Activated naive CD8-positive, alpha-beta T cell treated with anti-CD3 and anti-CD28 coated beads, Interleukin-2, amount 50 U/mL, for 16 hours (primary cell): Measurements from ENCODE around the gene TEX28.
"Not testable (repeated sequence)": the region's sequence is repeated elsewhere in the genome, so short reads cannot be mapped to it uniquely, and the experiment has no call there.

Experiments
- DNase-seq: peaks from one replicate; pipeline ENCODE4 v3.0.0-alpha.2; 2020; ENCODE audit warnings: low read depth, low spot score

TEX28 gene, protein sequence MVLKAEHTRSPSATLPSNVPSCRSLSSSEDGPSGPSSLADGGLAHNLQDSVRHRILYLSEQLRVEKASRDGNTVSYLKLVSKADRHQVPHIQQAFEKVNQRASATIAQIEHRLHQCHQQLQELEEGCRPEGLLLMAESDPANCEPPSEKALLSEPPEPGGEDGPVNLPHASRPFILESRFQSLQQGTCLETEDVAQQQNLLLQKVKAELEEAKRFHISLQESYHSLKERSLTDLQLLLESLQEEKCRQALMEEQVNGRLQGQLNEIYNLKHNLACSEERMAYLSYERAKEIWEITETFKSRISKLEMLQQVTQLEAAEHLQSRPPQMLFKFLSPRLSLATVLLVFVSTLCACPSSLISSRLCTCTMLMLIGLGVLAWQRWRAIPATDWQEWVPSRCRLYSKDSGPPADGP

DNA sequence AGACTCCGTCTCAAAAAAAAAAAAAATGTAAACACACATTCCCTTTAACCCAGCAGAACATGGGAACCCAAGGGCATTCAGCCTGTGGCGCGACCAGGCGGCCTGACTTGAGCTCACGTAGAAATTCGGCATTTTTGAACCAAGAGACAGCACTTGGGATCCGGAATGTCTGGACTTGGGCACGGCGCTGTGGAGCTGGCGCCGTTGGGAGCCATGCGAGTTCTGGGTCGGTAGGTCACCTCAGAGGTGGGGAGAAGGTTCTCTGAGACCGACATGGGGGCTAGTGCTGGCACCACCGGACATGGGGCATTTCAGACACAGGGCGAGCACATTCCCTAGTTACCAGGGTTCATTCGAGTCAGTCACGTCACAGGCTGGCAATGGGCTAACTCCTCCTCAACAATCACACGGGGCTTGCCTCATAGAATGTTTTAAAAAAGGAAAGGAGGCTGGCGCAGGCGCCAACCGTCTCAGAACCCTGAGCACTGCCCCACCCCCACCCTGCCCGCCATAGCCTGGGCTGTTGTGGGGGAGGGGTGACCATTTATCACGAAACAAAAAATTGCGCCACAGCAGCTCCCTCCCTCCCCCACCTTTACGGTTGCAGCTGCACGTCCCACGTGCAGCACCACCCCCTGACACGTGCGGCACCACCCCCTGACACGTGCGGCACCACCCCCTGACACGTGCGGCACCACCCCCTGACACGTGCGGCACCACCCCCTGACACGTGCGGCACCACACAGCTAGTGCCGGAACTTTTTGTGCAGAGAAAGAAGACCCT, at the start of gene TEX28:
Gene TEX28, minus strand, starts transcription at position 334 of the 784 bp plus-strand sequence. CDS start 3,007 bp downstream, outside the sequence.
- no peak for DNase-seq

DNA sequence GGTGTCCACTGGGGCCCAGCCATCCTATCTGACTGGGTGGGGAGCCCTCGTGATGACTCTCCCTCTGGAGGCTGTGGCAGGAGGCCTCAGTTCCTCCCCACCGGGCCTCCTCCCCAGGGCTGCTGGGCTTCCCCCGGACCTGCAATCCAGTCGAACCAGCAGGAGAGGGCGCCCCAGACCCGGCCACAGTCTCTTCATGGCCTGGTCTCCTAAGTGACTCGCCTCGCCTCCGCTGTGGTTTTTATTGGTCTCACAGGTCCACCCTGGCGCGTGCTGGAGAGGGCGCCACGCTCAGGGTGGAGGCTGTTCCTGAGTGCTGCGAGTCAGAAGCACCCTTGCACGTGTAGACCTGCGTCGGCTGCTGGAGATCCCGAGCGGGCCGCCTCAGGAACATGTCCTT, 48.7 kb upstream of the TEX28 start:
- not testable (repeated sequence) for DNase-seq

DNA sequence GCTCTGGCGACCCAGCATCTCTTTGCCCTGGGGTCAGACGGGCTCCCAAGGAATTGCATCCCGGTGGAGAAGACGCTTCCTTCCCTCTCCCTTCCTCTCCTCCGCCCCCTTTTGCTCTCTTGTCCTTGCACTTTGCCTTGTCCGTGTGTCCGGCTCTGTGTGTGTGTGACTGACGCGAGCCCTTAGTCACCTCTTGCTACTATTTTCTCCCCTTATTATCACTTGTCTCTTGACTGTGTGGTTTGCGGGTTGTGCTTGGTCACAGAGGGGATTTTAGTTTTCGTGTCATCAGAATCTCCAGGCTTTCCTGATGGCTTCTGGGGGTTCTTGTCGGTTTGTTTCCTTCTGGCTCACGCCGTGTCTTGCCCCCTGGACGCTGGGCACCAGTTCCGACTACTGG, 48.1 kb upstream of the TEX28 start:
- not testable (repeated sequence) for DNase-seq

DNA sequence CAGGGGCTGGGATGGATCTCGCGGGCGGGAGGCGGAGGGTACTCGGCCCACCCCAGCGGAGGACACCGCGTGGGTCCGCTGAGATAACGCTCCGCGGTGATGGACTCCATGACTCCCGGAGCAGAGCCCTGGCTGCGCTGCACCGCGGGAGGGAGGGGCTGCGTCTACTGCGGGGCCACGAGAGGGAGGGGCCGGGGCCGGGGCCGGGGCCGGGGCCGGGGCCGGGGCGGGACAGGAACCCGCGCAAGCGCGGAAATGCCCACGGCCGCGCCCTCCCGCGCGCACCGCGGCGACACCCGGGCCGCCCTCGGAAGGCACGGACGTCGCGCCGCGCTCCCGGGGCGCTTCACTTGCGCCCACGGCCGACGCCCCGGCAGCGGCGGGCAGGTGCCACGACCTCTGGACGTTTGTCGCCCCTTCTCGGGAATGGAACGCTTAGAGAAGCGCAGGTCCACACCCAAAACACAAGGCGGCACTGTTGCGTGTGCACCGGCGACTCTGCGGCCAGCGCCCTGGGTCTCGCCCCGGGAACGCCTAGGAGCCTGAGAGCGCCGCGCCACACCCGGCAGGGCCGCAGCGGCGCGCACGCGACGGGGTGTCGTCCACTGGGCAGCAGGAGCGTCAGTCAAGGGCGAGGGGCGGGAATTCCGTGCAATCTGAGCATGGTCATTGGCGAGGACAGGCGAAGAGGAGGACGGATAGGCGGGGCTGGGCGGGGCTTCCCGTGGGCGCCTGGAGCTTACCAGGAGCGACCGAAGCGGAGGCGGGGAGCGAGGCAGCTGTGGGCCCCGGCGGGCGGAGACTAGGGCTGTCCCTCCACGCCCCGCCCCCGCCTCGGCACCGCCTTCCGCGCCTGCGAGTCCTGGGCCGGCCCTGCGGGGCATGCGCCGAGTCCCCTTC, 46.7 kb upstream of the TEX28 start:
- not testable (repeated sequence) for DNase-seq

DNA sequence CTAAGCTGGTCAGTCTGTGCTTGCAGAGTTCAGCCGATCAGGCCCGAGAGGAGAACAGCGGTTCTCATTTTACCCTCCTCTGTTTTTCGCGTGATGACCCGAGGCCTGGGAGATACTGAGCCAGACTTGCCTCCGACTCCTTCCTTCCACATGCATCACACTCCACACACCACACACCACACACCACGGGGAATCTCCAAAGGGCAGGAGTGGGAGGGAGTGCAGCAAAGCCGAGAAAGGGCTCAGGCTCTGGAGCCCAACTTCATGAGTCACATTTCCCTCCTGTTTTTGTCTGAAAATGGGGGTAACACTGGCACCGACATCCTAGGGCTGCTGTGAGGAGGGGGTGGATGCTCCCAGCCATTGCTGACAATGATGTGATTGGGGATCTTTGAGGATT, 39.6 kb upstream of the TEX28 start:
- DNase-seq: no peak

DNA sequence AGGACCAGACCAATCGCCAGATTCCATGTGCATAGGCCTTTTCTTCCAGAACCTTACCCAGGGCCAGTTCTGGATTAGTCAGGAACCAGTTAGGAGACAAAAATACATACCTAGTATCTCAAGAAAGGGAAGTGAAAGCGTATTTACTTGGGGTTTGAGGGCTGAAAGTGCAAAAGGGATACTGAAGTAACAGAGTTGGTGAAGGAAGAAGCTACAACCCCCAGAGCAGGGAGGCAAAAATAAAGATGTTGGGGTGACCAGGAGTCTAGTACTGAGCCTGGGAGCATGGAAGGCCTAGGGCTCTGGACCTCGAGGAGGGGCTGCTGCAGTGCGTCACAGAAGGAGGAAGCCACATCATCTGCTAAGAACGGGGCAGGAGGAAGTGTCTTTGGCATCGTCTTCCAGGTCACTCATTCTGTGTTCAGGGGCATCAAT, 38.9 kb upstream of the TEX28 start:
- no peak for DNase-seq

DNA sequence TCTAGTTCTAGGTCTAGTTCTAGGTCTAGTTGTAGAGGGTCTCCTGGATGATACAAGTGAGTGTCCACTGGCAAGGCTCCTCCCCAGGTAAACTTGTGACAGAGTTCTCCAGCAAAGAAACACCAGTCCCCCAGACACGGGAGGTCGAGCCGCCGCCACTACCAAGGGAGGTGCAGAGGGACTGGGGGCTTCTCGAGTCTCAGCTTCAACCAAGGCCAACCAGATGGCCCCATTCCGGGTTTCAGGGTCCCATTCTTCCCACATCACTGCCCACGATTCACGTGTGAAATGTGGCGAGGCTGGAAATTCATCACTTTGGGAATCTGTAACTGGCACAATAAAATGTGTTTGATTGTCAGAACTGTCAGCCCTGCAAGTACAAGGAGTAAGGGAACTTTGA, 38.2 kb upstream of the TEX28 start:
- no peak for DNase-seq

DNA sequence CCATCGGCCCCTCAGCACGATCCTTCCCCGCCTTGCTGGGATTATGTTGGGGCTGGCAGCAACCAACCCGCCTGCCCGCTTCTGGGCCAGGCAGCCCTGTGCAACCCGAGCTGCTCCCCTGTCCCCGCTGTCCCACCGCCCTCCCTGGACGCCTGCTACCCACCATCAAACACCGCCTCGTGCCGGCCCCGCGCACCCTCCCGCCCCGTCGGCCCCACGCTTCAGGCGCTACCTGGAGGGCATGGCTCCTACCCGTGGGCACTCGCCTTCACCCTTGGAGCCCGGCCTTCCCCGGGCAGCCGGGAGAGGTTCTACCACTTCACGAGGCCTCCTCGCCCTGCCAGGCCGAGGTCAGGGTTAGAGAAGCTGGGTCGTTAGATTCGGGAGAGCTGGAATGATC, 37.6 kb upstream of the TEX28 start:
- DNase-seq: no peak

DNA sequence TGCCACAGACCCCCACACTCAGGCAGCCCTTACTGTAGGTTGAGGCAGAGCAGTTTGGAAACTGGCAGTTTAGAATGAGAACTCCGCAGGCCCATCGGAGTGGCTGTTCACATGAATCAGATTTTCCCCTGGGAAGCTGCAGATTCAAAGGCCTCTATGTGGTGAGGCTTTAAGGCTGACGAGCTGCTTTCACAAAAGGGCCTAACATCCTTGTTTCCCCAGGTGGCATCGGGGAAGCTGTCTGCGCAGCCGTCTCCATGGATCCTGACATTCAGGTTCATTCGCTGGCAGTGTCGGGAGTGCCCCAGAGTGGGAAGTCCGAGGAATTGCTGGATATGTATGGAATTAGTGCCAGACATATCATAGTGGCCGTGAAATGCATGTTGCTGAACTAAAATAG, 34.4 kb upstream of the TEX28 start:
- no peak for DNase-seq

DNA sequence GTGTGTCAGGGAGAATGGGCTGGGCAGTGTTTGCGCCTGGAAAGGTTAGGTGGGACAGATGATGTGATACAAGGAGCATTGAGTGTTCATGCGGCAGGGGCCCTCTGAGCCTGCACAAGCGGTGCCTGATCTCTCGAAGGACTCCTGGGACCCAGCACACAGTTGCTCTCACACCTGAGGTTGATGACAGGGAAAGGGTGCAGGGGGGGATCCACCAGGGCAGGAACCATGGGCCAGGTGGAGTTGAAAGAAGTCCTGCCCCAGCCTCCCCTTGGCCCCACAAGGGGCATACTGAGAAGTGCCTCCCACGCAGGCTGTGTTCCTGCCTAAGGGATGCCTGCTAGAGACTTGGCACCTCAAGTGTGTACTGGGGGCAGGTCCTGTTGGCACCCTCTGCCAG, 33.7 kb upstream of the TEX28 start:
- DNase-seq: no peak

DNA sequence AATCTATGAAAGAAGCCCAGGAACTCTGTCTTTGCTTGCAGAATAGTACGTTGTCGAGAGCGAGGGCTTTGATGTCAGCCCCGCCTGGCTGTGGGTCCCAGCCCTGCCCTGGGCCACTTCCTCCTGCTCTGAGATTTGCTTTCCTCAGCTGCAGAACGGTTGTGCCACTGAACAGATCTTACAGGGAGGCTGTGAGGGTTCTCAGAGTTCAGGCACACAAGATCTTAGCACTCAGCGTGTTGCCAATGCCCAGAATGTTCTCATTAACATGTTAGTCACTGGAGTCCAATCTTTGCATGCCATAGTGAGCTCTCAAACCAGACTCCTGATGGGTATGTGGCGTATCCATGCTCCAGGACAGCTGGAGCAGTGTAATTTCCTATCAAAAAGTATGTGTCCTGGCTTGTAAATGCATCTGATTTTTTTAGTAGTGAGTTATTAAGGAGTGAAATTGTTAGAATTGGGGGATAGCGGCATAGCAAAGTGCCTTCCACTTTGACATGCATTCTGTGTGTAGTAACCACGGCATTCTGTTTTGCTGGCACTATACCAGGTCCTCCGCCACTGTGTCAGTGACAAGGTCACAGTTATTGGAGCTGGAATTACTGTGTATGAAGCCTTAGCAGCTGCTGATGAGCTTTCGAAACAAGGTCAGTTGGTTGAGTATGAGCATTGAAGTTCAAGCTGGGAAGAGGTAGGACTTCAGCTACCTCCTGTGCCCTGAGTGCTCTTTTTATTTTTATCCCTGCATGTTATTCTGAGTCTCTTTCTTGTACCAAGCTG, 32.3 kb upstream of the TEX28 start:
- no peak for DNase-seq

DNA sequence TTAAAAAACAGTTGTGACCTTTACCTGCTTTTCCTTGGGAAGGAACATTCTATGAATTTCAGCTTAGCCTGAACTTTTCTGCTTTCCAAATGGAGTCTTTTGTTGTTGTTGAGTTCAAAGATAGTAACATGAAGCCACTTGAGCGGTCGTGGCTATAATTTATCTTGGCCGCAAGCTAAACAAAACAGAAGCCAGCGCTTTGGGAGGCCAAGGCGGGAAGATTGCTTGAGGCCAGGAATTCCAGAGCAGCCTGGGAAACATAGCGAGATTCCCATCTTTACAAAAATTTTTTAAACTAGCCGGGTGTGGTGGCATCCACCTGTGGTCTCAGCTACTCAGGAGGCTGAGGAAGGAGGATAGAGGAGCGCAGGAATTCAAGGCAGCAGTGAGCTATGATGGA, 30.6 kb upstream of the TEX28 start:
- no peak for DNase-seq

DNA sequence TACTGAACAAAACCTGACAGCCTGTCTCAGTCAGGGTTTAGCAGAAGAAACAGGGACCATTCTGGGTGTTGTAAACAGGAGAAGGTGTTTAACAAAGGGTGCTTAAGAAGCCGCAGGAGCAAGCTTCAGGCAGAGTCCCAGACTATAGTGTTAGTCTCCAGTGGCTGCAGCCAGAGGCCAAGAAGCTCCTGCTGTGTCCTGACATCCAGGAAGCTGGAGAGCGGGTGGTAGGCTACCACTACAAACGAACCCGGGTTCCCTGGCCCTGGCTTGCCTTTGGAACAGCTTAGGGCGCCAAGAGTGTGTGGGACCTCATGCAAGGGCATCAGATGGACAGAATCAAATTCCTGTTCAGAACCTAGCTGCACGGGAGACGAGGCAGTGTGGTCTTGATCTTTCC, 28.6 kb upstream of the TEX28 start:
- no peak for DNase-seq

DNA sequence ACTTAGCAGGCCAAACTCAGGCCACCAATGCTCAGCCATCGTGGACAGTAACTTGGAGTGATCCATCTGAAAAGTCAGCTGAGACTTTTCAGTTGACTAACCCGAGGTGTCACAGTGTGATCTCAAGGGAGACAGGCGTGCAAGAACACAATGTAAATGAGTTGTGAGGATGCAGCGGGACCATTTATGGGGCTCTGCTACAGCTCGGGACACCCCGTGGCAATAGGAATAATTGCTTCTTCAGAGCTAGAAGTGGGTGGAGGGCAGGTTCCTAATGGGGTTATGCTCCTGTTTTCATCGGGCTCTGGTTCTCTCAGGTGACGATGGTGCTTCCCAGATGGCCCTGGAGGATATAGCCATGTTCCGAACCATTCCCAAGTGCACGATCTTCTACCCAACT, 28.0 kb upstream of the TEX28 start:
- no peak for DNase-seq

DNA sequence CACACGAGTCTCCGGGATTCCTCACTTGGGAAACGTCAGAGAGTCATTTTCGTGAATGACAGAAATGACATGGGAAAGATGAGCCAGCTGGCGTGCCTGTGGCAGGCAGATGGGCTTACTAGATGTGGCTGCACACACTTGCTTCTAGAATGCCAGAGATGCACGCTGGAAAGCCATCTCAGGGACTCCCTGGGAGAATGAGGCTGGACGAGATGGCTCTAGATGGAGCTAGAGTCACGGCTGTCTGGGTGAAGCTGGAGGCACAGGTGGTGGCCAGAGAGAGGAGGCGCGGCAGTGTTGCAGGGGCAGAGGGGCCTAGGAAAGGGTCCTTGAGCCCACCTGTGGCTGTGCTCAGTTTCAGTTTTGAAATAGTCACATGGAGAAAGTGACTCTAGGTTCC, 26.7 kb upstream of the TEX28 start:
- DNase-seq: no peak

DNA sequence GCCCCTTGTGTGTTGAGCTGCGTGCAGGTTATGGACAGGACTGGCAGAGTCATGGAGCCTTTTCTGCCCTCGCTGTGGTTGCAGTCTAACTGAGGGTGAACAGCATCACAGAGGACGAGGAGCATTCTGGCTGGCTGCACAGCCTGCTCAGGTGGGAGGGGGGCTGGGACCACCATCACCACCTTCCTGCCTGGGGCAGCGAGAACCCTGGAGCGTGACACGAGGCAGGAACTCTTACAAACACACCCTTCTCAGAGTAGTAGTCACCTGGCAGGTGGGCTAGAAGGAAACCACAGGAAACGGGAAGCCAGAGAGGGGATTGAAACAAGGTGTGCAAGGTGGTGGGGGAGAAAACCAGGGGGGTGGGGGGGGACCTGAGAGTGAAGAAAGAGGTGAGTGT, 26.2 kb upstream of the TEX28 start:
- DNase-seq: no peak

DNA sequence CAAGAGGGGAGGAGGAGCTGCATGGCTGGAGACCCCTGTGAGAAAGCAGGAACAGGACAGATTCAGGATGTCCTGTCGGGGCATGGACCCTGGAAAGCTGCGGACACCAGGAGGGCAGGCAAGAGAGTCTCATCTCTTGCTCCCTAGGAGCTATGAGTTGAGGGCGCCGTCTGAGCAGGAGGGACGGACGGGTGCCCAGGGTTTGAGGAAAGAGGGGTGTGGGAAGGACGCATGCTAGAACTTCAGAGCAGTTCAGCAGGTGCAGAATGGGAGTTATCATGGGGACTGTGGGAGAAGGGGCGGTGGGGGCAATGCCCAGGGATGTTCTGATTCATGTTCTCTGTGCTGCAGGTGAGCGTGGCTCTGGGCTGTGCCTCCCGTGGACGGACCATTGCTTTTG, 25.5 kb upstream of the TEX28 start:
- no peak for DNase-seq

DNA sequence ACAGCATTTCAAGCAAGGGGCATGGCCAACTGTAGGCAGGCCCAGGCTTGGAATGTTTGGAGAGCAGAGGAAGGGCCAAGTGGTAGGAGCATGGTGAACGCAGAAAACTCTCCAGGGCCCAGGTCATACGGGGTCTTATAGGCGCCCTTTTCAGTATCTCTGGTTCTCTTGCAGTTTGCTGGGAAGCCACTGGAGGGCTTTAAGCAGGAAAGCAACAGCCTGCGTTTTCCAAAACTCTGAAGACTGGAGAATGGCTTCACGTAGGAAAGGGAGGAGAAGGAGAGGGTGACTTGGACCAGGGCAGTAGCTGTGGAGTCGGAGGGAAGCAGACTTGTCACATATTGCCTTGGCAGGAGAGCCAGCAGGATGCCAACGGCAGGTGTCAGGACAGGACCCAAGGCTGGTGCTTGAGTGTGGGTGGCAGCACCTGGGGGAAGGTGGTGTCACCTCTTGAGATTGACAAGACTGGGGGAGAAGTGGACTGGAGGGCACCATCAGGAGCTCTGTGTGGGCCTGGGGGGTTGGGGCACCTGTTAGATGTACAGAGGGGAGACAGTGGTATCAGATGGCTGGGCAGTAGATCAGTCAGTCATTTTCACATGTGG, 22.6 kb upstream of the TEX28 start:
- no peak for DNase-seq

DNA sequence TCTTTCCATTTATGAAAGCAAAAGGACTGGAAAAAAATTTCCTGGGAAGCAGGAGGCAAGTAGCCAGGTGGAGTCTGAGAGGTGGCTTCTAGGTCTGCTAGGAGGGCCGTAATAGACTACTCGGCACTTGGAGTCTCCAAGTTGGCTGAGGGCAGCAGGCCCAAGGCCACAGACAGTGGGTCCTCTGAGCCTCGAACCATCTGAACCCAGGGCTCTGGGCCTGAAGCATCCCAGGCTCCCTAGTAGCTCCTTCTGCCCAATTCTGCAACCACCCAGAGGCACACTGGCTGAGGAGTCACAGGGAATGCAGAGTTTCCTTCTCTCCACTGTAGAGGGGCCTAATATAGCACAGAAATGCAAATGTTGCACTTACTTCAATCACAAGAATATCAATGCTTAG, 20.5 kb upstream of the TEX28 start:
- DNase-seq: no peak

DNA sequence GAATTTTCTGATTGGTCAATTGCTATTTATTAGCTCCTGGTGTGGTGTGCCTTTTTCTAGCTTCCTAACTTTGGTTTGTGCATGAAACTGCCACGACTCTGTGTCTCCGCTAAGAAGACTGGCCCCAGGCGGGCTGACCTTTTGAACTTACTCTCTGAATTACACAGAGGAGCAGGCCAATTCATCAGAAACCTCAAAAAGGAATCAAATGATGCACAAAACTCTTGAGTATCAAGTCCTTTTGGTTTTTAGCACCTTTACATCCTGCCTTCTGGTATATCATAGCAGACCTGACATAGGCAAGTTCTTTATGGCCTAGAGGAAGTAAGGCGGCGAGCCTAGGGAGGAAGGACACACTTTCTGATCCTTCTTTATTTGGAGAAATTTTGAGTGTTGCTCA, 18.2 kb upstream of the TEX28 start:
- no peak for DNase-seq

DNA sequence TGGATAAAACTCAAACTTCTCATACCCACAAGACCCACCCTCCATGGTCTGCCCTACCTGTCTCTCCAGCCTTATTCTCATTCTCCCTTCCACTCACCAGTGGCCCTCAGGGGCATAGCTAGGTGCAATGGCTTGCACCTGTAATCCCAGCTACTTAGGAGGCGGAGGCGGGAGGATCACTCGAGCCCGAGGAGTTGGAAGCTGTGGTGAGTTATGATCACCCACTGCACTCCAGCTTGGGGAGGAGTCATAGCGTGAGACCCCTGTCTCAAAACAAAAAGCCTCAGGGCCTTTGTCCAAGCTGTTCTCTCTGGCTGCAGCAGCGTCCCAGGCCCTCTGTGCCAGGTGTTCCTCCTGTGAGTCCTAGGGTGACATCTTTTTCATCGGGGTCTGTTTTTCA, 17.2 kb upstream of the TEX28 start:
- DNase-seq: no peak
